ENCODE data around the gene PIM1. TPM values are rescaled to one million over a fixed set of nuclear protein-coding genes. Genes with fewer than 3 reads are reported as not detected.

Gene PIM1
- polyA plus RNA-seq, 1 donor from 2014 or later, result 4.1 TPM

DNA sequence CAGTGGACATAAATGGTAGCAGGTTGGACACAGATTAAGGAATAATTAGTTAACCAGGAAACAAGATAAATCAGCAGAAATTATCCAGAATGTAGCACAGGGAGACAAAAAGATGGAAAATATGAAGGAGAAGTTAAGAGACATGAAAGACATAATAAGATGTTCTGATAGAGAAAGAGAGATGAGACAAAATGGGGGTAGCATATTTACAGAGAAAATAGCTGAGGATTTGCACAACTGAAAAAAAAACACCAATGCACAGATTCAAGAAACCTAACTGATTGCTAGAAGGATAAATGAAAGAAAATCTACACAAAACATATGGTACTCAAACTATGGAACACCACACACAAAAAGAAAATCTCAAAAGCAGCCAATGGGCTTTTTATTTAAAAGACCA lies 53.0 kb downstream of the PIM1 start:
- Histone ChIP-seq H3K4me2 (ENCODE audit: low read length) (no peak overlapping the region), H3K36me3 (ENCODE audit: insufficient read depth, low read length) (no peaks in the 10 kb centered on the region), H3K27me3 (ENCODE audit: insufficient read depth, low read depth, low read length) (no peaks in the 10 kb centered on the region), H2AFZ (ENCODE audit: low read depth, low read length) (no peak overlapping the region), H4K20me1 (ENCODE audit: insufficient read depth) (no peaks in the 10 kb centered on the region), H3K9me3 (ENCODE audit: low read length) (no peaks in the 10 kb centered on the region), H3K9ac (ENCODE audit: low read length) (no peak overlapping the region), H3K4me3 (ENCODE audit: low read length) (peak overlapping the region; percentile 62), H3F3A (ENCODE audit: insufficient read depth, low read length, poor library complexity, severe bottlenecking) (no peaks in the 10 kb centered on the region), H3K27ac (ENCODE audit: low read length) (no peak overlapping the region), H3K9me2 (ENCODE audit: insufficient read depth, low read length) (no peaks in the 10 kb centered on the region), H3K79me2 (replicated peaks; ENCODE audit: insufficient read depth, low read length) (no peaks in the 10 kb centered on the region)
- TF ChIP-seq MXI1 (conservative IDR thresholded peaks at IDR 0.05; ENCODE audit: poor library complexity, severe bottlenecking) (no peak), POLR2AphosphoS5 (IDR thresholded peaks at IDR 0.05) (no peak), RAD21 (conservative IDR thresholded peaks at IDR 0.05) (no peak), TAF1 (IDR thresholded peaks at IDR 0.05; ENCODE audit: low read depth) (no peak), EZH2 (IDR thresholded peaks at IDR 0.05; ENCODE audit: borderline replicate concordance, insufficient read depth, low read length, poor library complexity, severe bottlenecking) (no peak), SMC3 (conservative IDR thresholded peaks at IDR 0.05; ENCODE audit: poor library complexity) (no peak), EP300 (conservative IDR thresholded peaks at IDR 0.05; ENCODE audit: poor library complexity, severe bottlenecking) (no peak)
- TF ChIP-seq, protein P1, sequence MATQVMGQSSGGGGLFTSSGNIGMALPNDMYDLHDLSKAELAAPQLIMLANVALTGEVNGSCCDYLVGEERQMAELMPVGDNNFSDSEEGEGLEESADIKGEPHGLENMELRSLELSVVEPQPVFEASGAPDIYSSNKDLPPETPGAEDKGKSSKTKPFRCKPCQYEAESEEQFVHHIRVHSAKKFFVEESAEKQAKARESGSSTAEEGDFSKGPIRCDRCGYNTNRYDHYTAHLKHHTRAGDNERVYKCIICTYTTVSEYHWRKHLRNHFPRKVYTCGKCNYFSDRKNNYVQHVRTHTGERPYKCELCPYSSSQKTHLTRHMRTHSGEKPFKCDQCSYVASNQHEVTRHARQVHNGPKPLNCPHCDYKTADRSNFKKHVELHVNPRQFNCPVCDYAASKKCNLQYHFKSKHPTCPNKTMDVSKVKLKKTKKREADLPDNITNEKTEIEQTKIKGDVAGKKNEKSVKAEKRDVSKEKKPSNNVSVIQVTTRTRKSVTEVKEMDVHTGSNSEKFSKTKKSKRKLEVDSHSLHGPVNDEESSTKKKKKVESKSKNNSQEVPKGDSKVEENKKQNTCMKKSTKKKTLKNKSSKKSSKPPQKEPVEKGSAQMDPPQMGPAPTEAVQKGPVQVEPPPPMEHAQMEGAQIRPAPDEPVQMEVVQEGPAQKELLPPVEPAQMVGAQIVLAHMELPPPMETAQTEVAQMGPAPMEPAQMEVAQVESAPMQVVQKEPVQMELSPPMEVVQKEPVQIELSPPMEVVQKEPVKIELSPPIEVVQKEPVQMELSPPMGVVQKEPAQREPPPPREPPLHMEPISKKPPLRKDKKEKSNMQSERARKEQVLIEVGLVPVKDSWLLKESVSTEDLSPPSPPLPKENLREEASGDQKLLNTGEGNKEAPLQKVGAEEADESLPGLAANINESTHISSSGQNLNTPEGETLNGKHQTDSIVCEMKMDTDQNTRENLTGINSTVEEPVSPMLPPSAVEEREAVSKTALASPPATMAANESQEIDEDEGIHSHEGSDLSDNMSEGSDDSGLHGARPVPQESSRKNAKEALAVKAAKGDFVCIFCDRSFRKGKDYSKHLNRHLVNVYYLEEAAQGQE (IDR thresholded peaks at IDR 0.05; ENCODE audit: borderline replicate concordance), result no peak
- TF ChIP-seq, protein P2, sequence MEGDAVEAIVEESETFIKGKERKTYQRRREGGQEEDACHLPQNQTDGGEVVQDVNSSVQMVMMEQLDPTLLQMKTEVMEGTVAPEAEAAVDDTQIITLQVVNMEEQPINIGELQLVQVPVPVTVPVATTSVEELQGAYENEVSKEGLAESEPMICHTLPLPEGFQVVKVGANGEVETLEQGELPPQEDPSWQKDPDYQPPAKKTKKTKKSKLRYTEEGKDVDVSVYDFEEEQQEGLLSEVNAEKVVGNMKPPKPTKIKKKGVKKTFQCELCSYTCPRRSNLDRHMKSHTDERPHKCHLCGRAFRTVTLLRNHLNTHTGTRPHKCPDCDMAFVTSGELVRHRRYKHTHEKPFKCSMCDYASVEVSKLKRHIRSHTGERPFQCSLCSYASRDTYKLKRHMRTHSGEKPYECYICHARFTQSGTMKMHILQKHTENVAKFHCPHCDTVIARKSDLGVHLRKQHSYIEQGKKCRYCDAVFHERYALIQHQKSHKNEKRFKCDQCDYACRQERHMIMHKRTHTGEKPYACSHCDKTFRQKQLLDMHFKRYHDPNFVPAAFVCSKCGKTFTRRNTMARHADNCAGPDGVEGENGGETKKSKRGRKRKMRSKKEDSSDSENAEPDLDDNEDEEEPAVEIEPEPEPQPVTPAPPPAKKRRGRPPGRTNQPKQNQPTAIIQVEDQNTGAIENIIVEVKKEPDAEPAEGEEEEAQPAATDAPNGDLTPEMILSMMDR (IDR thresholded peaks at IDR 0.05; ENCODE audit: poor library complexity, severe bottlenecking), result no peak

Other genes with a start within 250 kb of the PIM1 start
- gene PI16, start 215.4 kb upstream of the PIM1 start, polyA plus RNA-seq, result 0.56 TPM in 1 of 2 replicates, not detected in the other
- gene MTCH1, start 184.0 kb upstream of the PIM1 start, polyA plus RNA-seq, result 217 and 232 TPM in 2 replicates
- not detected in 2 replicates for gene FGD2, start 164.5 kb upstream of the PIM1 start, polyA plus RNA-seq
- 9.9 and 10.6 TPM in 2 replicates for gene TBC1D22B, start 87.6 kb downstream of the PIM1 start, polyA plus RNA-seq
- gene TMEM217, start 88.0 kb downstream of the PIM1 start, polyA plus RNA-seq, result 0.32 TPM in 1 of 2 replicates, not detected in the other
- gene RNF8, start 183.8 kb downstream of the PIM1 start, polyA plus RNA-seq, result 54.0 and 60.9 TPM in 2 replicates